Ascending aorta (tissue), 2 donors: ENCODE results near the gene TRAP1. TPM values are rescaled to one million over a fixed set of nuclear protein-coding genes. Genes with fewer than 3 reads are reported as not detected.
A peak's percentile ranks its signal among the peaks of the same experiment; 100 is the strongest.

ENCODE experiments used
- DNase-seq, 2 donors: peaks; one replicate each; pipeline ENCODE4 v3.0.0-alpha.2; 2019; ENCODE audit warnings: low spot score in 2 of 2
- H3K27ac ChIP-seq, 2 donors: fragments of 200-600 bp; sonication (generic); one replicate each; pipeline ENCODE4 v1.5.1; 2016 to 2017; ENCODE audit warnings: mild to moderate bottlenecking in 1 of 2
- H3K27me3 ChIP-seq: fragments of 200-600 bp; sonication (generic); one replicate; pipeline ENCODE4 v1.5.1; 2017
- H3K36me3 ChIP-seq, 2 donors: fragments of 200-600 bp; sonication (generic); one replicate each; pipeline ENCODE4 v1.5.1; 2016
- H3K4me1 ChIP-seq, 2 donors: fragments of 200-600 bp; sonication (generic); one replicate each; pipeline ENCODE4 v1.5.1; 2016 to 2017; ENCODE audit warnings: mild to moderate bottlenecking in 1 of 2
- H3K4me3 ChIP-seq, 2 donors: fragments of 200-600 bp; sonication (generic); one replicate each; pipeline ENCODE4 v1.5.1; 2016 to 2017; ENCODE audit warnings: mild to moderate bottlenecking in 1 of 2
- H3K9me3 ChIP-seq, 2 donors: fragments of 200-600 bp; sonication (generic); one replicate each; pipeline ENCODE4 v1.5.1; 2016
- CTCF ChIP-seq, 3 experiments: fragments of 200-600 bp in 2 of 3; fragments of 450-650 bp in 1 of 3; sonication (generic) in 2 of 3; IDR thresholded peaks; one replicate each; pipeline ENCODE4 v1.5.1; 2016 to 2019; ENCODE audit warnings: antibody characterized with exemption in 3 of 3, mild to moderate bottlenecking in 1 of 3, moderate library complexity in 1 of 3
- intact Hi-C: fragments of 100-400 bp; cut with DNase I; formaldehyde crosslinking; loops from one replicate; pipeline ENCODE4 v1.15.1; 2023
- total RNA-seq: library from RNA; depleted of rRNA; stranded (reverse); fragments of >200 nt; gene quantifications from one replicate; pipeline ENCODE4 v1.1.0, GENCODE V29; 2016

Gene TRAP1
- total RNA-seq, 1 donor from 2014 or later, result 169 TPM

GRCh38 chr16:3760518-3760917 lies 43.2 kb upstream of the TRAP1 start:
- DNase-seq, result peak in 1 of 2 donors; percentile 30
- no peak for TF ChIP-seq CTCF (IDR thresholded peaks at IDR 0.05)
- no peaks in the 10 kb centered on the region for H3K27me3 ChIP-seq
- H3K27ac ChIP-seq, result no peak overlapping the region
- intact Hi-C loops, result no loop called here
- H3K4me1 ChIP-seq, result no peaks in the 10 kb centered on the region
- H3K36me3 ChIP-seq, result peaks cover 56 to 79% of the 10 kb centered on the region in 2 donors
- H3K4me3 ChIP-seq, result no peak overlapping the region
- H3K9me3 ChIP-seq, result no peaks in the 10 kb centered on the region

- H3K36me3 ChIP-seq, result peaks cover 54 to 78% of the 10 kb centered on the region in 2 donors
Observed at GRCh38 chr16:3759736-3760135, 42.4 kb upstream of the TRAP1 start.

GRCh38 chr16:3756113-3756512 lies 38.8 kb upstream of the TRAP1 start:
- Histone ChIP-seq H3K4me3 (no peak overlapping the region), H3K4me1 (peaks cover 0 to 17% of the 10 kb centered on the region in 2 donors), H3K27me3 (no peaks in the 10 kb centered on the region), H3K9me3 (no peaks in the 10 kb centered on the region), H3K36me3 (peaks cover 39 to 59% of the 10 kb centered on the region in 2 donors), H3K27ac (no peak overlapping the region)
- intact Hi-C loops, result no loop called here
- no peak for DNase-seq
- TF ChIP-seq CTCF (IDR thresholded peaks at IDR 0.05), result no peak

More at GRCh38 chr16:3759736-3760135, 42.4 kb upstream of the TRAP1 start:
- TF ChIP-seq CTCF (IDR thresholded peaks at IDR 0.05), result no peak
- Histone ChIP-seq H3K4me1 (peaks cover 0 to 6% of the 10 kb centered on the region in 2 donors), H3K4me3 (no peak overlapping the region), H3K27ac (no peak overlapping the region), H3K9me3 (no peaks in the 10 kb centered on the region), H3K27me3 (no peaks in the 10 kb centered on the region)
- intact Hi-C loops, result no loop called here
- DNase-seq, result peak in 1 of 2 donors; percentile 33

- H3K4me1 ChIP-seq, result peaks cover 0 to 20% of the 10 kb centered on the region in 2 donors
Observed at GRCh38 chr16:3755249-3755648, 37.9 kb upstream of the TRAP1 start.

GRCh38 chr16:3754772-3755171 lies 37.4 kb upstream of the TRAP1 start:
- no peak for TF ChIP-seq CTCF (IDR thresholded peaks at IDR 0.05)
- no peak for DNase-seq
- intact Hi-C loops, result no loop called here
- Histone ChIP-seq H3K9me3 (no peaks in the 10 kb centered on the region), H3K36me3 (peaks cover 45 to 66% of the 10 kb centered on the region in 2 donors), H3K27me3 (no peaks in the 10 kb centered on the region), H3K4me1 (peaks cover 0 to 20% of the 10 kb centered on the region in 2 donors), H3K4me3 (no peak overlapping the region), H3K27ac (no peak overlapping the region)

More at GRCh38 chr16:3755249-3755648, 37.9 kb upstream of the TRAP1 start:
- DNase-seq, result no peak
- H3K9me3 ChIP-seq, result no peaks in the 10 kb centered on the region
- intact Hi-C loops, result no loop called here
- H3K36me3 ChIP-seq, result peaks cover 43 to 65% of the 10 kb centered on the region in 2 donors
- no peak overlapping the region for H3K4me3 ChIP-seq
- H3K27me3 ChIP-seq, result no peaks in the 10 kb centered on the region
- H3K27ac ChIP-seq, result no peak overlapping the region
- TF ChIP-seq CTCF (IDR thresholded peaks at IDR 0.05), result no peak
